KBM-7 (cell line): ENCODE data around the gene UNC5A.

Source experiments
- DNase-seq: peaks from one replicate; pipeline ENCODE4 v3.0.0-alpha.2; 2015
- in situ Hi-C: fragments of 300-500 bp; cut with MboI; formaldehyde crosslinking; loops from 2 replicates; pipeline ENCODE4 v1.14.3; 2020; ENCODE audit warnings: low sequenced_read_pairs, low pct_unique_long_range_greater_than_20kb, mixed read lengths

UNC5A gene

GRCh38 chr5:176780176-176781053 lies 29.9 kb upstream of the UNC5A start:
- in situ Hi-C loops: no loop called here
- no peak for DNase-seq

- in situ Hi-C loops: no loop called here
- DNase-seq: no peak
These were observed 29.3 kb upstream of the UNC5A start for GRCh38 chr5:176781054-176781375.

GRCh38 chr5:176781638-176782570 lies 28.5 kb upstream of the UNC5A start:
- in situ Hi-C loops: no loop called here
- no peak for DNase-seq

GRCh38 chr5:176784218-176785165 lies 25.9 kb upstream of the UNC5A start:
- in situ Hi-C loops: no loop called here
- DNase-seq: no peak

GRCh38 chr5:176785184-176786145 lies 24.9 kb upstream of the UNC5A start:
- DNase-seq: no peak
- in situ Hi-C loops: no loop called here

GRCh38 chr5:176787676-176788075 lies 22.7 kb upstream of the UNC5A start:
- in situ Hi-C loops: no loop called here
- DNase-seq: no peak

- DNase-seq: no peak
- in situ Hi-C loops: no loop called here
These were observed 22.3 kb upstream of the UNC5A start for GRCh38 chr5:176788091-176788490.

GRCh38 chr5:176788941-176789872 lies 21.2 kb upstream of the UNC5A start:
- in situ Hi-C loops: no loop called here
- DNase-seq: no peak

- DNase-seq: no peak
- in situ Hi-C loops: no loop called here
These were observed 20.3 kb upstream of the UNC5A start for GRCh38 chr5:176789873-176790615.

- in situ Hi-C loops: no loop called here
- no peak for DNase-seq
These were observed 19.4 kb upstream of the UNC5A start for GRCh38 chr5:176790941-176791340.

GRCh38 chr5:176792655-176793342 lies 17.6 kb upstream of the UNC5A start:
- no peak for DNase-seq
- in situ Hi-C loops: no loop called here

GRCh38 chr5:176793343-176793699 lies 17.0 kb upstream of the UNC5A start:
- in situ Hi-C loops: no loop called here
- no peak for DNase-seq

GRCh38 chr5:176793736-176794135 lies 16.6 kb upstream of the UNC5A start:
- in situ Hi-C loops: no loop called here
- no peak for DNase-seq

- in situ Hi-C loops: no loop called here
- DNase-seq: no peak
These were observed 15.8 kb upstream of the UNC5A start for GRCh38 chr5:176794509-176794908.

GRCh38 chr5:176796411-176796810 lies 13.9 kb upstream of the UNC5A start:
- in situ Hi-C loops: no loop called here
- no peak for DNase-seq

GRCh38 chr5:176796970-176797369 lies 13.4 kb upstream of the UNC5A start:
- in situ Hi-C loops: no loop called here
- no peak for DNase-seq
